Choroid plexus epithelial cell (primary cell): ENCODE data around the gene TRAF3IP1.
"Not testable (repeated sequence)": the region's sequence is repeated elsewhere in the genome, so short reads cannot be mapped to it uniquely, and the experiment has no call there.

Experiments
- DNase-seq: peaks from one replicate; pipeline ENCODE4 v3.0.0-alpha.2; 2010; ENCODE audit warnings: low read depth
- H3K4me3 ChIP-seq: 2 replicates; pipeline ENCODE4 v1.5.1; 2011; ENCODE audit warnings: low read depth, mild to moderate bottlenecking, control low read depth, low read length, moderate library complexity
- TF ChIP-seq, protein P1 (sequence below): conservative IDR thresholded peaks from 2 replicates; pipeline ENCODE4 v1.5.1; 2011; ENCODE audit warnings: low read depth, mild to moderate bottlenecking, control low read depth, inconsistent platforms, low read length, moderate library complexity

Gene TRAF3IP1

DNA sequence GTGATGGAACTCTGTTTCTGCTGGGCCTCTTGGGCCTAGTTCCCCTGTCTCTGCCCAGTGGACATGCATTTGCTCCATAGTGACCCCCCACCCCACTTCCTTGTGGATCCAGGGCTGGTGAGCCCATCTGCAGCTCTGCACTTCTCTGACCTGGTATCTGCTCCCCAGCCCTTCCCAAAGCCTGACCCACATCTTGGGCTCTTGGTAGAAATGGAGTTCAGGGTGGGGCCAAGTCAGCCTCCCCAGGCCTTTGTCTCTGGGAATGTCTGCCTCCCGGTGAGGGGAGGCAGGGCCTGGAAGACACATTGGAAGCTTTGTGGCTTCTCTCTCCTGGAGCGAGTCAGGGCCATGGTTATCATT lies 6.3 kb upstream of the TRAF3IP1 start:
- H3K4me3 ChIP-seq, result no peak overlapping the region
- TF ChIP-seq, protein P1, sequence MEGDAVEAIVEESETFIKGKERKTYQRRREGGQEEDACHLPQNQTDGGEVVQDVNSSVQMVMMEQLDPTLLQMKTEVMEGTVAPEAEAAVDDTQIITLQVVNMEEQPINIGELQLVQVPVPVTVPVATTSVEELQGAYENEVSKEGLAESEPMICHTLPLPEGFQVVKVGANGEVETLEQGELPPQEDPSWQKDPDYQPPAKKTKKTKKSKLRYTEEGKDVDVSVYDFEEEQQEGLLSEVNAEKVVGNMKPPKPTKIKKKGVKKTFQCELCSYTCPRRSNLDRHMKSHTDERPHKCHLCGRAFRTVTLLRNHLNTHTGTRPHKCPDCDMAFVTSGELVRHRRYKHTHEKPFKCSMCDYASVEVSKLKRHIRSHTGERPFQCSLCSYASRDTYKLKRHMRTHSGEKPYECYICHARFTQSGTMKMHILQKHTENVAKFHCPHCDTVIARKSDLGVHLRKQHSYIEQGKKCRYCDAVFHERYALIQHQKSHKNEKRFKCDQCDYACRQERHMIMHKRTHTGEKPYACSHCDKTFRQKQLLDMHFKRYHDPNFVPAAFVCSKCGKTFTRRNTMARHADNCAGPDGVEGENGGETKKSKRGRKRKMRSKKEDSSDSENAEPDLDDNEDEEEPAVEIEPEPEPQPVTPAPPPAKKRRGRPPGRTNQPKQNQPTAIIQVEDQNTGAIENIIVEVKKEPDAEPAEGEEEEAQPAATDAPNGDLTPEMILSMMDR, result no peak
- no peak for DNase-seq

DNA sequence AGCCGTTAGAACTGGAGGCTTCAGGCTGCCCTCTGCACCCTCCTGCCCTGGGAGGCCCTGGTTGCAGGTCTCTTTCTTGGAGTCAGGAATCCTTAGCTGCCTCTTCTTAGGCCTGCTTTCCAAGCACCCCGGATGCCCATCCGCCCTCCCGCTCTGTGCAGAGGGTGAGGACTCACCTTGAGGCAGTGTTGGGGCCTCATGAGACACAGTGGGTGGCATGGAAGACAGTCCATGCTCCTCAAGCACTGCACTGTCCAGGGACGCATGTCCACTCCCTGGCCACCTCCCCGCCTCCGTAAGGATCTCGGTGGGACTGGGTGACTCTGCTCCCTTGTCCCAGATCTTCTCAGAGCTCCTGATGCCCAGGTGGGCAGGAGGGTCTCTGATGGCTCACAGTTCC lies 5.7 kb upstream of the TRAF3IP1 start:
- DNase-seq, result no peak
- TF ChIP-seq, protein P1, result no peak
- H3K4me3 ChIP-seq, result no peak overlapping the region

DNA sequence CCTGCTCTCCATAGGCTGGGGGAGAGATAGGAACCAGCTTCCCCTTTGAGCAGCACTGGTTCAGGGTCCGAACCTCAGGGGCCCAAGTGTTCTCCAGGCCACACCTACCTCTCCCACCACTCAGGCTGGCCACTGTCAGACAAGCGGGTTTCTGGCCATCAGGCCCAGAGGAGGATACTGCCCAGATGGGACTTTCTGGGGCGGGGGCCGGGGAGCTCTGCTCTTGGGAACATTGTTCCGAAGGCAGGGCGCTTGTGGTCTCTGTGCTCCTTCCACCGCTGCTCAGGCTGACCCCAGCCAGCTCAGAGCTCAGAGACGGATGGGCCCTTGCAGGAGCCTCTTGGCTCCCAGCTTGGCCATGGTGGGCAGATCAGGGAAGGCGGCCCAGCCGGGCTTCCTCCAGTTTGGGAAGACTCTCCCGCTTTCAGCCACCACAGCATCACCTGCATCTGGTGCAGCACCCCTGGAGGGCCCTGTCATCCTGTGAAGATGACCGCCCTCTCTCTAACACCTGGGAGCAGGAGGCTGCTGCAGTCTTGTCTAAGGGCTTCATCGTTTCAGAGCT lies 5.2 kb upstream of the TRAF3IP1 start:
- no peak for DNase-seq
- H3K4me3 ChIP-seq, result no peak overlapping the region
- TF ChIP-seq, protein P1, result no peak

DNA sequence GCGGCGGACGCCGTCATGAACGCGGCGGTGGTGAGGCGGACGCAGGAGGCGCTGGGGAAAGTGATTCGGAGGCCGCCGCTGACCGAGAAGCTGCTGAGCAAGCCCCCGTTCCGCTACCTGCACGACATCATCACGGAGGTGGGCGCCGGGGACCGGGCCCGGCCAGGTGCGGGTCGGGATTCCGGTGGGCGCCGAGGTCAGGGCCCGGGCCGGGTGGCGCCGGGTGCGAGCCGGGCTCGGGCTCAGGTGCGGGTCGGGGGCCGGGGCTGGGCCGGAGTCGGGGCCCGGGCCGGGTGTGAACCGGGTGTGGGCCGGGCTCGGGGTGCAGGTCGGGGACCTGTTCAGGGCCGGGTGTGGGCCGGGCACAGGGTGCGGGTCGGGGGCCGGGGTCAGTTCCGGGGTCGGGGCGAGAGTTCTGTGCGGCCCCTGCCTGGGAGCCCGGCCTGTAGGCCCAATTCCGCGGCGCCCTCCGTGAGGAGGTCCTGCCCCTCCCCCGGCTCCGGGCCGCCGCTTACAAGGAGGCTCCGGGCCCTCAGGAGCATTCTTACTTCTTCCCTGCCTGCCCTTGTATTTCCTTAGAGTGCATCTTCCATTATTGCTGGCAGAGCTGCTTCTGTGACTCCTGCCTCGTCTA lies 447 bp downstream of the TRAF3IP1 start:
- peak; percentile 26 for DNase-seq
- TF ChIP-seq, protein P1, result no peak
- peak overlapping the region; percentile 78 for H3K4me3 ChIP-seq

DNA sequence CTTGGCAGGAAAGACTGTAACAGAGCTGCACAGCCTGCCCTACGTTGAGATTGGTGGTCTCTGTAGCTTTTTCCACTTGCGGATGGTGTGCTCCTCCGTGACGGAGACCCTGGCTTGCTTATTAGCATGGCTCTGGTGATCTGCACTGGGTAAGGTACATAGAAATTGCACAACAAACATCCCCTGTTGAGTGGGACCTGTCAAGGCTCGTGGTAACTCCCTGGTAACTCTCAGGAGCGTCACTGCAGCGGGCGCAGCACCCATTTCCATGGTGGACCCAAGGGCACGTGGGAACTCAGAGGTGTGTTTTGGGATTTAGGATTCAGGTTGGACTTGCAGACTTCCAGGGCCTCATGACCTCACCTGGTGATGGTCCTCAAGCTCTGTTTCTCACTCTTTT lies 1.1 kb downstream of the TRAF3IP1 start:
- peak overlapping the region; percentile 78 for H3K4me3 ChIP-seq
- DNase-seq, result no peak
- TF ChIP-seq, protein P1, result no peak

DNA sequence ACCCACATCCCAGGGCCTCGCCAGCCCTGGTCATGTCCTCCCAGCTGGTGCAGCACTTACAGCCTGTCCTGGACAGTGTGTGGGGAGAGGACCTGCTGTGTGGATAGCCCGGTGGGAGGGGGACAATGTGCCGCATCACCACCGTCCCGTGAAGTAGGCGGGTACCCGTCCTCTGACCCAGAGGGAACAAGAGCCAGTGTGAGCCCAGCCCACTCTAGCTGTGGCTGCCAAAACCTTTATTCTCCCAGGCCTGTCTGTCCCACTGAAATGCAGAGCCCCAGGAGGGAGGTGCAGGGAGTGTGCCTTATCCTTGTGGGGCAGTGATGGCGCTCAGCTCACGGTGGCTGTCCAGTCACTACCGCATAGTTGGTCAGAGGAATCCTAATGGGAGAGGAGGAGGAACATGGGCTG lies 1.7 kb downstream of the TRAF3IP1 start:
- TF ChIP-seq, protein P1, result no peak
- DNase-seq, result no peak
- H3K4me3 ChIP-seq, result no peak overlapping the region

DNA sequence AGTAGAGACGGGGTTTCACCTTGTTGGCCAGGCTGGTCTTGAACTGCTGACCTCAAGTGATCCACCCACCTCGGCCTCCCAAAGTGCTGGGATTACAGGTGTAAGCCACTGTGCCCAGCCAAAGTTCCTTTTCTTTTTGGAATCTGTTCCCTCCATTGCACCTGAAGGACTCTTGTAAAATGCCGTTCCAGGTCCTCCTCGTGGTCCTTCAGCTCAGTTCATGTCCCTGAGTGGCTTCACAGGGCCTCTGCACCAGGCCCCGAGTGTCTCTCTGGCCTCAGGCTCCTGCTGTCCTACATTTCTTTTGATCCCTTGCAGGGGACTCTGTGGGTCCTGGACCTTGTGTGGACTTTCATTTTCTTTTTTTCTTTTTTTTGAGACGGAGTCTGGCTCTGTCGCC lies 3.9 kb downstream of the TRAF3IP1 start:
- H3K4me3 ChIP-seq, DNase-seq: not testable (repeated sequence)
